Uterus (tissue), 4 donors: Measurements from ENCODE around the gene SFXN1. TPM values are rescaled to one million over a fixed set of nuclear protein-coding genes. Genes with fewer than 3 reads are reported as not detected.

ENCODE experiments used
- DNase-seq, 2 donors: peaks; one replicate each; pipeline ENCODE4 v3.0.0-alpha.2; 2019 to 2020
- H3K27ac ChIP-seq, 2 donors: fragments of 200-600 bp; sonication (generic); 1 replicate in 1 of 2; 2 replicates in 1 of 2; pipeline ENCODE4 v1.5.1; 2016 to 2018
- H3K27me3 ChIP-seq, 2 donors: fragments of 200-600 bp; sonication (generic); one replicate each; pipeline ENCODE4 v1.5.1; 2018 to 2019; ENCODE audit warnings: control low read depth in 1 of 2
- H3K36me3 ChIP-seq, 2 donors: fragments of 200-600 bp; sonication (generic); one replicate each; pipeline ENCODE4 v1.5.1; 2019; ENCODE audit warnings: control low read depth in 1 of 2
- H3K4me1 ChIP-seq, 2 donors: fragments of 200-600 bp; sonication (generic); one replicate each; pipeline ENCODE4 v1.5.1; 2018 to 2019; ENCODE audit warnings: control low read depth in 1 of 2
- H3K4me3 ChIP-seq, 2 donors: fragments of 200-600 bp; sonication (generic); 1 replicate in 1 of 2; 2 replicates in 1 of 2; pipeline ENCODE4 v1.5.1; 2018 to 2019; ENCODE audit warnings: mild to moderate bottlenecking in 1 of 2
- H3K9me3 ChIP-seq, 2 donors: fragments of 200-600 bp; sonication (generic); one replicate each; pipeline ENCODE4 v1.5.1; 2019; ENCODE audit warnings: control low read depth in 1 of 2
- CTCF ChIP-seq, 4 experiments: fragments of 200-600 bp in 2 of 4; fragments of 450-650 bp in 2 of 4; sonication (generic) in 2 of 4; IDR thresholded peaks; one replicate each; pipeline ENCODE4 v1.5.1; 2016 to 2019; ENCODE audit warnings: antibody characterized with exemption in 4 of 4, mild to moderate bottlenecking in 2 of 4, moderate library complexity in 1 of 4
- POLR2A ChIP-seq, 2 donors: fragments of 450-650 bp; IDR thresholded peaks; one replicate each; pipeline ENCODE4 v1.6.1; 2016; ENCODE audit warnings: antibody characterized with exemption in 2 of 2, mild to moderate bottlenecking in 1 of 2, moderate library complexity in 1 of 2
- intact Hi-C: fragments of 100-400 bp; cut with DNase I; formaldehyde crosslinking; loops from one replicate; pipeline ENCODE4 v1.15.1; 2023; ENCODE audit warnings: low total_unique reads
- total RNA-seq, 4 donors: library from RNA; depleted of rRNA in 3 of 4; stranded (reverse); fragments of >200 nt in 3 of 4; gene quantifications; one replicate each; pipeline versions ENCODE4 v1.1.0 to v1.2.4, GENCODE V29; 2014 to 2023
- donor health status: DM: yes; HTN: yes; CAD: no.

Gene SFXN1
- total RNA-seq, 4 donors from 2014 or later, result 4.9 to 63.5 (median 42.3) TPM

GRCh38 chr5:175478008-175478383 is 364 bp upstream of the SFXN1 start:
- peak overlapping the region; percentile 47 to 94 for H3K4me3 ChIP-seq
- peak overlapping the region; percentile 51 to 72 for H3K27ac ChIP-seq
- no peaks in the 10 kb centered on the region for H3K9me3 ChIP-seq
- peak in 1 of 2 donors; percentile 23 for DNase-seq
- H3K4me1 ChIP-seq, result no peaks in the 10 kb centered on the region
- TF ChIP-seq CTCF (IDR thresholded peaks at IDR 0.05), result no peak
- TF ChIP-seq POLR2A (IDR thresholded peaks at IDR 0.05), result no peak
- H3K36me3 ChIP-seq, result no peaks in the 10 kb centered on the region
- intact Hi-C loops, result no loop called here
- no peaks in the 10 kb centered on the region for H3K27me3 ChIP-seq

GRCh38 chr5:175479125-175479881 is 943 bp downstream of the SFXN1 start:
- H3K27me3 ChIP-seq, result no peaks in the 10 kb centered on the region
- H3K4me3 ChIP-seq, result peak overlapping the region; percentile 47 to 94
- no peaks in the 10 kb centered on the region for H3K4me1 ChIP-seq
- no peak for DNase-seq
- H3K27ac ChIP-seq, result peak overlapping the region; percentile 51 to 72
- TF ChIP-seq POLR2A (IDR thresholded peaks at IDR 0.05) (no peak), CTCF (IDR thresholded peaks at IDR 0.05) (no peak)
- H3K9me3 ChIP-seq, result no peaks in the 10 kb centered on the region
- no peaks in the 10 kb centered on the region for H3K36me3 ChIP-seq
- intact Hi-C loops, result no loop called here

- TF ChIP-seq POLR2A (IDR thresholded peaks at IDR 0.05), result no peak
- TF ChIP-seq CTCF (IDR thresholded peaks at IDR 0.05), result no peak
These were observed 5.0 kb downstream of the SFXN1 start for GRCh38 chr5:175483337-175483736.

GRCh38 chr5:175484322-175484721 is 6.0 kb downstream of the SFXN1 start:
- Histone ChIP-seq H3K36me3 (no peaks in the 10 kb centered on the region), H3K9me3 (no peaks in the 10 kb centered on the region), H3K27ac (no peak overlapping the region), H3K4me1 (no peaks in the 10 kb centered on the region), H3K4me3 (no peak overlapping the region), H3K27me3 (no peaks in the 10 kb centered on the region)
- TF ChIP-seq POLR2A (IDR thresholded peaks at IDR 0.05), result no peak
- TF ChIP-seq CTCF (IDR thresholded peaks at IDR 0.05), result no peak
- no peak for DNase-seq
- intact Hi-C loops, result no loop called here

More at GRCh38 chr5:175483337-175483736, 5.0 kb downstream of the SFXN1 start:
- H3K4me1 ChIP-seq, result no peaks in the 10 kb centered on the region
- no peak overlapping the region for H3K4me3 ChIP-seq
- H3K36me3 ChIP-seq, result no peaks in the 10 kb centered on the region
- no peaks in the 10 kb centered on the region for H3K9me3 ChIP-seq
- intact Hi-C loops, result no loop called here
- no peaks in the 10 kb centered on the region for H3K27me3 ChIP-seq
- H3K27ac ChIP-seq, result no peak overlapping the region
- no peak for DNase-seq

GRCh38 chr5:175484829-175485228 is 6.5 kb downstream of the SFXN1 start:
- H3K4me3 ChIP-seq, result no peak overlapping the region
- no peaks in the 10 kb centered on the region for H3K4me1 ChIP-seq
- H3K27ac ChIP-seq, result no peak overlapping the region
- H3K36me3 ChIP-seq, result no peaks in the 10 kb centered on the region
- no peaks in the 10 kb centered on the region for H3K27me3 ChIP-seq
- TF ChIP-seq POLR2A (IDR thresholded peaks at IDR 0.05) (no peak), CTCF (IDR thresholded peaks at IDR 0.05) (no peak)
- intact Hi-C loops, result no loop called here
- no peak for DNase-seq
- H3K9me3 ChIP-seq, result no peaks in the 10 kb centered on the region
